HUDEP-2 (cell line): ENCODE data around the gene CREBRF.
"Not testable (repeated sequence)": the region's sequence is repeated elsewhere in the genome, so short reads cannot be mapped to it uniquely, and the experiment has no call there.

Experiments used
- DNase-seq, 76 experiments: peaks; one replicate each; lab custom pipeline; 2025; ENCODE audit not compliant: unreplicated experiment in 76 of 76; lab: John Stamatoyannopoulos, UW

Gene CREBRF

GRCh38 chr5:173148354-173148753, 92.2 kb downstream of the CREBRF start:
- no peak for DNase-seq

GRCh38 chr5:173152547-173152946, 96.4 kb downstream of the CREBRF start:
- no peak for DNase-seq

- DNase-seq = no peak
Observed at GRCh38 chr5:173153842-173154241, 97.7 kb downstream of the CREBRF start.

- not testable (repeated sequence) for DNase-seq
Observed at GRCh38 chr5:173154619-173155018, 98.5 kb downstream of the CREBRF start.

GRCh38 chr5:173155912-173156311, 99.8 kb downstream of the CREBRF start:
- no peak for DNase-seq

GRCh38 chr5:173158366-173158765, 102.2 kb downstream of the CREBRF start:
- DNase-seq = no peak

GRCh38 chr5:173159256-173159655, 103.1 kb downstream of the CREBRF start:
- DNase-seq = no peak

GRCh38 chr5:173161148-173161547, 105.0 kb downstream of the CREBRF start:
- no peak for DNase-seq

GRCh38 chr5:173163219-173163618, 107.1 kb downstream of the CREBRF start:
- DNase-seq = no peak

- DNase-seq = no peak
Observed at GRCh38 chr5:173165177-173166016, 109.2 kb downstream of the CREBRF start.

- no peak for DNase-seq
Observed at GRCh38 chr5:173172166-173172565, 116.0 kb downstream of the CREBRF start.

GRCh38 chr5:173175523-173175922, 119.4 kb downstream of the CREBRF start:
- no peak for DNase-seq

GRCh38 chr5:173178369-173178910, 122.3 kb downstream of the CREBRF start:
- DNase-seq = no peak

- no peak for DNase-seq
Observed at GRCh38 chr5:173180331-173180730, 124.2 kb downstream of the CREBRF start.

GRCh38 chr5:173187054-173187743, 131.0 kb downstream of the CREBRF start:
- no peak for DNase-seq

GRCh38 chr5:173188280-173188679, 132.1 kb downstream of the CREBRF start:
- DNase-seq = no peak
